Ovary (tissue), 9 donors: ENCODE results near the gene AKR1C3. TPM values are rescaled to one million over a fixed set of nuclear protein-coding genes. Genes with fewer than 3 reads are reported as not detected.
"Not testable (repeated sequence)": the region's sequence is repeated elsewhere in the genome, so short reads cannot be mapped to it uniquely, and the experiment has no call there.

Source experiments
- DNase-seq, 5 donors: peaks; one replicate each; pipeline ENCODE4 v3.0.0-alpha.2; 2019 to 2020
- H3K27ac ChIP-seq, 2 donors: fragments of 200-600 bp; one replicate each; pipeline versions ENCODE4 v1.5.1 to v1.8.0; 2019 to 2022
- H3K27me3 ChIP-seq: fragments of 200-600 bp; one replicate; pipeline ENCODE4 v1.8.0; 2022
- H3K36me3 ChIP-seq: fragments of 200-600 bp; sonication (generic); one replicate; pipeline ENCODE4 v1.5.1; 2019
- H3K4me1 ChIP-seq: one replicate; pipeline ENCODE4 v1.8.1; 2013; ENCODE audit warnings: mild to moderate bottlenecking, moderate library complexity; ENCODE audit not compliant: insufficient read depth
- H3K4me3 ChIP-seq: fragments of 200-600 bp; sonication (generic); one replicate; pipeline ENCODE4 v1.5.1; 2017
- H3K9me3 ChIP-seq, 2 donors: fragments of 200-600 bp in 1 of 2; sonication (generic) in 1 of 2; one replicate each; pipeline versions ENCODE4 v1.5.1 to v1.8.1; 2013 to 2019; ENCODE audit warnings: mild to moderate bottlenecking in 1 of 2, moderate library complexity in 1 of 2
- EP300 ChIP-seq: sonication (generic); formaldehyde crosslinking; IDR thresholded peaks from one replicate; pipeline ENCODE4 v1.6.1; 2017; ENCODE audit warnings: antibody characterized with exemption
- POLR2A ChIP-seq: fragments of 450-650 bp; IDR thresholded peaks from one replicate; pipeline ENCODE4 v1.6.1; 2017; ENCODE audit warnings: antibody characterized with exemption, mild to moderate bottlenecking, moderate library complexity
- WGBS, 3 donors: extraction: QIAGEN DNeasy Blood & Tissue Kit in 1 of 3; methylation state at CpG; one replicate each; pipeline versions ENCODE4 v1.1.5 to v1.1.7; 2013 to 2017; 5-methylcytosine and 5-hydroxymethylcytosine counted together
- intact Hi-C, 4 donors: fragments of 100-400 bp; cut with DNase I; formaldehyde crosslinking; loops; one replicate each; pipeline versions ENCODE4 v1.11.0 to v1.15.1; 2022 to 2023
- polyA plus RNA-seq, 2 donors: library from polyadenylated mRNA; stranded (reverse); fragments of 200-250 nt in 1 of 2; fragments of 350-450 nt in 1 of 2; fragmentation: Illumina TruSeq in 1 of 2; extraction: RNeasy Lipid Tissue Mini Kit (QIAGEN cat#74804) in 1 of 2; gene quantifications; one replicate each; pipeline ENCODE4 v1.2.3, GENCODE V29; 2013 to 2014
- total RNA-seq, 7 donors: library from RNA; depleted of rRNA in 2 of 7; stranded (reverse); fragments of >200 nt in 2 of 7; fragmentation: NEBNext Ultra II Directional in 3 of 7; extraction: Animal tissue kit (Norgen Biotek cat#: 25700) in 3 of 7; gene quantifications; one replicate each; pipeline versions ENCODE4 v1.1.0 to v1.2.4, GENCODE V29; 2016 to 2023
- TF ChIP-seq, protein P1 (sequence below), 3 donors: fragments of 450-650 bp in 2 of 3; fragments of 200-600 bp in 1 of 3; IDR thresholded peaks; one replicate each; pipeline versions ENCODE4 v1.5.1 to v1.8.0; 2016 to 2022; ENCODE audit warnings: antibody characterized with exemption in 3 of 3, mild to moderate bottlenecking in 1 of 3
- donor health status: DM: no; HTN: no; CAD: no; lungs with moderate emphysema.
- donor health status: DM: no; HTN: no; CAD: no.
- donor health status: Bipolar disorder and iron deficiency.
- donor health status: DM: yes; HTN: yes; CAD: no.
- donor health status: DM: no; HTN: no; CAD: no.
- donor health status: DM: yes; HTN: yes; CAD: no.

The AKR1C3 gene
- total and polyA plus RNA-seq, 9 donors: 10.7 to 26.5 (median 18.5) TPM

DNA sequence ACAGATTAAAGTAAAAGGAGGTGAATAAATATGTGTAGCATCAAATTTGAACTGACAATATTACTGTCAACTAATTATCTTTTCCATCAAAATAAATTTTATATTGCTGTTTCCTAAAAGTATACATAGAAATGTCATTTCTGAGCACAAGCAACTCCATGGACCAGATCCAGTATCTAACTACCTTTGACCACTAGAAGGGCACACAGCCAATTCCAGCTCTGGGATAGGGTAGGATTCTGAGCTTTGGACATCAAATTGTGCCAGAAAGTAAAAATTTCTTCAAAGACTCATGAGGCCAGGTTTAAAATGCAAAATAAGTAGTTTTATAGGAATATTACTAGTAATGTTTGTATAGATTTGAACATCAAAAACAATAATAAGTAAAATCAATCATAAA lies 29.7 kb downstream of the AKR1C3 start:
- H3K4me3 ChIP-seq: no peak overlapping the region
- H3K27me3 ChIP-seq: no peaks in the 10 kb centered on the region
- no peak for DNase-seq
- intact Hi-C loops: no loop called here
- no peaks in the 10 kb centered on the region for H3K4me1 ChIP-seq
- H3K27ac ChIP-seq: no peak overlapping the region
- no peaks in the 10 kb centered on the region for H3K9me3 ChIP-seq
- H3K36me3 ChIP-seq: no peaks in the 10 kb centered on the region
- TF ChIP-seq EP300: no peak
- TF ChIP-seq POLR2A: no peak
- TF ChIP-seq, protein P1, sequence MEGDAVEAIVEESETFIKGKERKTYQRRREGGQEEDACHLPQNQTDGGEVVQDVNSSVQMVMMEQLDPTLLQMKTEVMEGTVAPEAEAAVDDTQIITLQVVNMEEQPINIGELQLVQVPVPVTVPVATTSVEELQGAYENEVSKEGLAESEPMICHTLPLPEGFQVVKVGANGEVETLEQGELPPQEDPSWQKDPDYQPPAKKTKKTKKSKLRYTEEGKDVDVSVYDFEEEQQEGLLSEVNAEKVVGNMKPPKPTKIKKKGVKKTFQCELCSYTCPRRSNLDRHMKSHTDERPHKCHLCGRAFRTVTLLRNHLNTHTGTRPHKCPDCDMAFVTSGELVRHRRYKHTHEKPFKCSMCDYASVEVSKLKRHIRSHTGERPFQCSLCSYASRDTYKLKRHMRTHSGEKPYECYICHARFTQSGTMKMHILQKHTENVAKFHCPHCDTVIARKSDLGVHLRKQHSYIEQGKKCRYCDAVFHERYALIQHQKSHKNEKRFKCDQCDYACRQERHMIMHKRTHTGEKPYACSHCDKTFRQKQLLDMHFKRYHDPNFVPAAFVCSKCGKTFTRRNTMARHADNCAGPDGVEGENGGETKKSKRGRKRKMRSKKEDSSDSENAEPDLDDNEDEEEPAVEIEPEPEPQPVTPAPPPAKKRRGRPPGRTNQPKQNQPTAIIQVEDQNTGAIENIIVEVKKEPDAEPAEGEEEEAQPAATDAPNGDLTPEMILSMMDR (IDR thresholded peaks at IDR 0.05): no peak

DNA sequence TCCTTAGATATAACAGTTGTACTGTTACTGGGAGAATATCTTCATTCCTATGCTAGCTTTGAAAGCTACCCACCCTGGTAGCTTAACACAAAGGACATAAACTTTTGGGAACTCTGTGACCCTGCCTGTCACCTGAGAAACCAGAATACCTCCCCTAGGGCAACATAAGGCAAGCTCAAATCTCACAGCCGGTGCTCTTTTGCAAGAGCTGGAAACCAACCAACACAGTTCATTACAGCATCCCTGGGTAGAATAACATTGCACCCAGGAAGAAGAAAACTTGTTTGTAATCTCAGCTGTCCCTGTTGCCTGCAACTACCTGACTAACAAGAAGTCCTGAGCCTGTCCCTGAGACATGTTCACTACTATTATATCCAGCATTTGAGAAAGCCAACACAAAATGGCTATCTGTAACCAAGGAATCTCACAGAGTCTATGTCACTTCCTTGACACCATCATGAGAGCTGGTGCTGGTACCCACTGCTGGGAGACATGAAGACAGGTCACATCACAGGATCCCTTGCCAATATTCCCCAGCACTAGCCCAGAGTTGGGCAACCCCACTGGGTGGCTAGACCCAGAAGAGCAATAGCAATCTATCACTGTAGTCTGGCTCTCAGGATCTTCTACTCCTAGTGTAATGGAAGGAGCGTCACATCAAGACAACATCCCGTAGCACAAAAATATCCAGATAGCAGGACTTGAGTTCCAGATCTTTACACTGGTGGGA lies 31.3 kb downstream of the AKR1C3 start:
- 81 to 88% (median 85%) methylated on average over 3 of the region's 3 CpGs for WGBS, 3 donors
- DNase-seq: no peak
- TF ChIP-seq POLR2A (no peak), EP300 (no peak)
- TF ChIP-seq, protein P1 (IDR thresholded peaks at IDR 0.05): no peak
- no peaks in the 10 kb centered on the region for H3K4me1 ChIP-seq
- no peaks in the 10 kb centered on the region for H3K9me3 ChIP-seq
- no peak overlapping the region for H3K4me3 ChIP-seq
- H3K27ac ChIP-seq: no peak overlapping the region
- intact Hi-C loops: no loop called here
- H3K36me3 ChIP-seq: no peaks in the 10 kb centered on the region
- H3K27me3 ChIP-seq: no peaks in the 10 kb centered on the region

DNA sequence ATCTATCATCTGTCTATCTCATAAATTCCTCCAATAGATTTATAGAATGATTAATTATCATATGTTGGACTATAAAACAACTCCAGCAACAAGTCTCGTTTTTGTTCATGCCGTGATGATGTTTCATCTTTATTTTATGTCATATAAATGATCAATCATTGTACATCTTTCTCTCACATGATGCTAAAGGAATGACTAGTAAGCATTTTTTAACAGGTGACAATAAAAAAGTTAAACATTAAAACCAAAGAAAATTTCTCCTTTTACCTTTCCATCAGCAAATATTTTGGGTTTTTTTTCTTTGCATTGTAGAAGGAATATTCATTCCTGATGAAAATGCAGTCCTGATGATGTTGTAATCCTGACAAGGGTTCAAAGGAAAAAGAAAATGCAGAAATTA lies 41.4 kb downstream of the AKR1C3 start:
- intact Hi-C loops: no loop called here
- no peaks in the 10 kb centered on the region for H3K9me3 ChIP-seq
- no peak overlapping the region for H3K4me3 ChIP-seq
- H3K27me3 ChIP-seq: no peaks in the 10 kb centered on the region
- no peak overlapping the region for H3K27ac ChIP-seq
- 74 to 85% (median 79%) methylated on average over 2 of the region's 2 CpGs for WGBS, 3 donors
- no peak for DNase-seq
- H3K4me1 ChIP-seq: no peaks in the 10 kb centered on the region
- TF ChIP-seq, protein P1 (IDR thresholded peaks at IDR 0.05): no peak
- TF ChIP-seq EP300: no peak
- TF ChIP-seq POLR2A: no peak
- H3K36me3 ChIP-seq: no peaks in the 10 kb centered on the region

DNA sequence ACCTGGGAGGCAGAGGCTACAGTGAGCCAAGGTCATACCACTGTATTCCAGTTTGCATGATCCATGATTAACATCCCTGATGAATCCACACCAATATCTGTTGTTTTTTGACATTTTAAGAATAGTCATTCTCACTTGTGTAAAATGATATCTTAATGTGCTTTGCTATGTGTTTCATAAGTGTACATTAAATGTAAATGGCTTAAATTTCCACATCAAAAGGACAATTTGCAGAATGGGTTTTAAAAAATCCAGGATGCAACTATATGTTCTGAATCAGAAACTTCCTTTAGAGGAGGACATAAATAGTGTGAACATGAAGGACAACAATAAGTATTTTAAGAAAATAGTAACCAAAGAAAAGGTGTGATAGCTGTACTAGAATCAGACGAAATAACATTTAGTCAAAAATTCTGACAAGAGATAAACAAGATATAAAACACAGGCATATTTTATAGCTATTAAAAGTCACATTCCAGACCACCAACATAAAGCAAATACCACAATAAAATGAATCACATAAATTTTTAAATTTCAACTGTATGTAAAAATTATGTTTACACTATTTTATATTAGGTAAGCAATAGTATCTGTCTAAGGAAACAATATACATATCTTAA lies 42.4 kb downstream of the AKR1C3 start:
- TF ChIP-seq EP300: no peak
- Histone ChIP-seq H3K4me1 (no peaks in the 10 kb centered on the region), H3K27ac (no peak overlapping the region), H3K9me3 (no peaks in the 10 kb centered on the region), H3K4me3 (no peak overlapping the region), H3K36me3 (no peaks in the 10 kb centered on the region), H3K27me3 (no peaks in the 10 kb centered on the region)
- intact Hi-C loops: no loop called here
- DNase-seq: no peak
- WGBS, 3 donors: 72 to 89% (median 74%) methylated on average over 1 of the region's 1 CpG

DNA sequence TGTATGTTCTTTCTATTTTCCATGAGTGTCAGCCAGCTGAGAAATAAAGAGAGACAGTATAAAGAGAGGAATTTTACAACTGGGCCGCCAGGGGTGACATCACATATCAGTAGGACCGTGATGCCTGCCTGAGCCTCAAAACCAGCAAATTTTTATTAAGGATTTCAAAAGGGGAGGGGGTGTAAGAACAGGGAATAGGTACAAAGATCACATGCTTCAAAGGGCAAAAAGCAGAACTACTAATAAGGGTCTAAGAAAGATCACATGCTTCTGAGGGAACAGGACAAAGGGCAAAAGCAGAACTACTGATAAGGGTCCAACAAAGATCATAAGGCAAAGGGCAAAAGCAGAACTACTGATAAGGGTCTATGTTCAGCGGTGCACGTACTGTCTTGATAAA lies 43.5 kb downstream of the AKR1C3 start:
- 24 to 32% (median 28%) methylated on average over 4 of the region's 4 CpGs for WGBS, 3 donors
- H3K36me3 ChIP-seq: not testable (repeated sequence)

More for the DNA sequence above, 43.5 kb downstream of the AKR1C3 start:
- DNase-seq, H3K4me1 ChIP-seq, H3K27ac ChIP-seq, H3K4me3 ChIP-seq, H3K9me3 ChIP-seq, intact Hi-C loops, H3K27me3 ChIP-seq: not testable (repeated sequence)
